K562 (cell line): ENCODE results near the gene EEF2K. TPM values are rescaled to one million over a fixed set of nuclear protein-coding genes. Genes with fewer than 3 reads are reported as not detected.
A peak's percentile ranks its signal among the peaks of the same experiment; 100 is the strongest.

Experiments used
- ARID3B ChIP-seq: fragments of 250-450 bp; sonication (Bioruptor Pico); IDR thresholded peaks from 2 replicates; pipeline ENCODE4 v1.4.0; 2020; ENCODE audit warnings: borderline replicate concordance
- GABPA ChIP-seq: fragments of 200-800 bp; sonication (Bioruptor generic); conservative IDR thresholded peaks from 2 replicates; pipeline ENCODE4 v1.6.1; 2016; ENCODE audit warnings: low read depth, missing genetic modification characterization, missing compliant biosample characterization
- HLTF ChIP-seq: fragments of 450-650 bp; IDR thresholded peaks from 2 replicates; pipeline ENCODE4 v1.6.1; 2016
- KDM1A ChIP-seq, 2 experiments: fragments of 450-650 bp; IDR thresholded peaks; 2 replicates each; pipeline ENCODE4 v1.6.1; 2016; ENCODE audit warnings: mild to moderate bottlenecking in 2 of 2
- RBM25 ChIP-seq: fragments of 200-400 bp; formaldehyde crosslinking; IDR thresholded peaks from 2 replicates; pipeline ENCODE4 v1.6.1; 2018; ENCODE audit warnings: low read length, low read depth, moderate library complexity; ENCODE audit not compliant: severe bottlenecking
- SMARCA5 ChIP-seq: fragments of 450-650 bp; IDR thresholded peaks from 2 replicates; pipeline ENCODE4 v1.6.1; 2016
- SP2 ChIP-seq: IDR thresholded peaks from 2 replicates; pipeline ENCODE4 v1.6.1; 2011; ENCODE audit warnings: mild to moderate bottlenecking, low read depth, low read length, moderate library complexity; ENCODE audit not compliant: poor library complexity, severe bottlenecking; ENCODE audit errors: extremely low read depth
- STAG1 ChIP-seq: sonication (generic); formaldehyde crosslinking; IDR thresholded peaks from 2 replicates; pipeline ENCODE4 v1.5.0; 2020; ENCODE audit warnings: missing genetic modification reagents, borderline replicate concordance
- TAF9B ChIP-seq: fragments of 450-650 bp; IDR thresholded peaks from 2 replicates; pipeline ENCODE4 v1.6.1; 2018; ENCODE audit warnings: mild to moderate bottlenecking; ENCODE audit not compliant: partially characterized antibody
- TGIF2 ChIP-seq: sonication (generic); formaldehyde crosslinking; IDR thresholded peaks from 2 replicates; pipeline ENCODE4 v1.8.1; 2022; ENCODE audit warnings: mild to moderate bottlenecking, missing genetic modification reagents, moderate library complexity
- TRIM25 ChIP-seq: fragments of 450-650 bp; IDR thresholded peaks from 2 replicates; pipeline ENCODE4 v1.7.0; 2016; ENCODE audit warnings: borderline replicate concordance
- ZFP36 ChIP-seq: fragments of 150-350 bp; IDR thresholded peaks from 2 replicates; pipeline ENCODE4 v1.6.1; 2018; ENCODE audit warnings: low read length, low read depth; ENCODE audit not compliant: partially characterized antibody
- polyA plus RNA-seq, 8 experiments: library from polyadenylated mRNA; depleted of rRNA in 4 of 8; stranded (reverse) in 5 of 8; unstranded in 3 of 8; fragments of >200 nt; fragmentation: Nextera tagmentation in 2 of 8; fragmentation: Illumina TruSeq in 1 of 8; extraction: Ambion mirVana in 2 of 8; extraction: Trizol in 1 of 8; gene quantifications; 2 replicates each; pipeline versions ENCODE4 v1.2.1 to v1.2.3, GENCODE V29; 2011 to 2014; ENCODE audit warnings: inconsistent platforms in 1 of 8, missing spikeins in 1 of 8
- total RNA-seq, 7 experiments: library from RNA; depleted of rRNA in 6 of 7; stranded (reverse); fragments of >200 nt in 6 of 7; fragmentation: Illumina TruSeq in 2 of 7; extraction: Trizol in 2 of 7; gene quantifications; 2 replicates each; pipeline versions ENCODE4 v1.2.1 to v1.2.3, GENCODE V29; 2011 to 2021; ENCODE audit warnings: low replicate concordance in 1 of 7
- TF ChIP-seq, protein P1 (sequence below): sonication (generic); formaldehyde crosslinking; IDR thresholded peaks from 2 replicates; pipeline ENCODE4 v1.5.0; 2020; ENCODE audit warnings: missing genetic modification reagents
- TF ChIP-seq, protein P2 (sequence below): fragments of 450-650 bp; IDR thresholded peaks from 2 replicates; pipeline ENCODE4 v1.6.1; 2014; ENCODE audit warnings: low read depth, mild to moderate bottlenecking, moderate library complexity, borderline replicate concordance

The EEF2K gene
- total and polyA plus RNA-seq, 9 of the 15 experiments (the other 6 are each of a cell fraction or from before 2014, with no cell fraction given) = 3.0 to 35.2 (median 12.2) TPM

GRCh38 chr16:22219389-22220068 is 13.5 kb downstream of the EEF2K start (continued):
- TF ChIP-seq, protein P1, sequence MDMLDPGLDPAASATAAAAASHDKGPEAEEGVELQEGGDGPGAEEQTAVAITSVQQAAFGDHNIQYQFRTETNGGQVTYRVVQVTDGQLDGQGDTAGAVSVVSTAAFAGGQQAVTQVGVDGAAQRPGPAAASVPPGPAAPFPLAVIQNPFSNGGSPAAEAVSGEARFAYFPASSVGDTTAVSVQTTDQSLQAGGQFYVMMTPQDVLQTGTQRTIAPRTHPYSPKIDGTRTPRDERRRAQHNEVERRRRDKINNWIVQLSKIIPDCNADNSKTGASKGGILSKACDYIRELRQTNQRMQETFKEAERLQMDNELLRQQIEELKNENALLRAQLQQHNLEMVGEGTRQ = 0 out of 2 replicates have a peak, but pooled peaks have one; percentile 36
- TF ChIP-seq SMARCA5 (peak; percentile 69; the same call in 1 of the 2 replicates), SP2 (no peak), TRIM25 (no peak), TGIF2 (no peak), ARID3B (CRISPR knock-in tag) (no peak), ZFP36 (no peak), HLTF (peak; percentile 78; the same call in 1 of the 2 replicates), TAF9B (no peak), KDM1A (IDR thresholded peaks at IDR 0.05) (0 out of 4 replicates have a peak, but pooled peaks of 1 of the 2 experiments have one; percentile 13), GABPA (tag) (no peak), STAG1 (CRISPR knock-in tag) (no peak), RBM25 (peak; percentile 99)
- TF ChIP-seq, protein P2, sequence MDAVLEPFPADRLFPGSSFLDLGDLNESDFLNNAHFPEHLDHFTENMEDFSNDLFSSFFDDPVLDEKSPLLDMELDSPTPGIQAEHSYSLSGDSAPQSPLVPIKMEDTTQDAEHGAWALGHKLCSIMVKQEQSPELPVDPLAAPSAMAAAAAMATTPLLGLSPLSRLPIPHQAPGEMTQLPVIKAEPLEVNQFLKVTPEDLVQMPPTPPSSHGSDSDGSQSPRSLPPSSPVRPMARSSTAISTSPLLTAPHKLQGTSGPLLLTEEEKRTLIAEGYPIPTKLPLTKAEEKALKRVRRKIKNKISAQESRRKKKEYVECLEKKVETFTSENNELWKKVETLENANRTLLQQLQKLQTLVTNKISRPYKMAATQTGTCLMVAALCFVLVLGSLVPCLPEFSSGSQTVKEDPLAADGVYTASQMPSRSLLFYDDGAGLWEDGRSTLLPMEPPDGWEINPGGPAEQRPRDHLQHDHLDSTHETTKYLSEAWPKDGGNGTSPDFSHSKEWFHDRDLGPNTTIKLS = no peak
